ENCODE data around the gene KIF19.

Gene KIF19

DNA sequence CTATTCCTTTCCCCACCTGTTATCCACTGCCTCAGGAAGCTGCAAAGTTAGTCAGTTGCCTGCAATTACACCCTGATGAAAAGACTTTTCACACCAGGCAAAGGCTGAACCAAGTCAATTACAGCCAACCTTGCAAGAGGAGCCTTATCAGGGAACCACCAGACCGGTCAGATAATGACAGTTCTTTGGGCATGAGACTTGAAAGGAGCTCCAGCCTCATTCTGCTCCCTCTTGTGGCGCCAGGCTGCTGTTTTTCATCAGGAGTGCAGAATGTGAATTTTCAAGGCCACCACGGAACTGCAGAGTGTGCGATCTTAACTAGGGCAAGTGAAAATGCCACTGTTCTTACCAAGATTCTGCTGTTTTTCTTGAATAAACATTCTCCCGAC lies 29.5 kb upstream of the KIF19 start:
- H2BK120ac ChIP-seq (ENCODE audit: low read depth, low read length) = no peak overlapping the region
- DNase-seq = peak; percentile 28
- 5% methylated on average over 4 of the region's 5 CpGs for WGBS

DNA sequence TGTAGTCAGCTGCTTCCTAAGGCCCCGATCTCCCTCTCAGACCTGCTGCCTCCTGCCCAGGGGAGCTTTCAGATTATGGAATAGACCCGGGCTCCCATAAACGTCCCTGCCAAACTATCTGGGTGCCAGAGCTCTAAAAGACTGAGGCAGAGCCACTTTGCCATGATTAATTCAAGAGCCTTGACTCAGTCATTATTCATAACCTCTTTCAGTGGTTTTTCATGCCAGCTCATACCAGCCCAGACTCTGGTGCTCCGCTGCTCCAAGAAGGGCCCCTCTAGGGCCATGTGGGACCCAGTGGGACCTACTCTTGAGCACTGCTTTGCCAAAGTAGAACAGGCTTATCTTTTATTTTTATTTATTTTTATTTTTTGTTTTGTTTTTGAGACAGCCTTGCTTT lies 28.1 kb upstream of the KIF19 start:
- Histone ChIP-seq H3K4me2 (ENCODE audit: low read length, poor library complexity, severe bottlenecking) (no peak overlapping the region), H3K27ac (ENCODE audit: low read length, poor library complexity, severe bottlenecking) (no peak overlapping the region), H3K4me3 (ENCODE audit: insufficient read depth in 1 of 2, low read depth in 1 of 2, low read length in 2 of 2) (no peak overlapping the region), H2BK120ac (ENCODE audit: low read depth, low read length) (no peak overlapping the region), H4K91ac (ENCODE audit: low read length) (no peak overlapping the region), H3K4me1 (ENCODE audit: control insufficient read depth, insufficient read depth, low read depth, low read length) (peaks cover 2% of the 10 kb centered on the region), H3K14ac (ENCODE audit: low read length in 2 of 2) (no peak overlapping the region), H3K79me1 (replicated peaks; ENCODE audit: low read length, poor library complexity, severe bottlenecking) (no peaks in the 10 kb centered on the region), H2AK5ac (ENCODE audit: low read length, severe bottlenecking) (no peak overlapping the region), H3K23ac (ENCODE audit: low read length in 2 of 2) (no peak overlapping the region), H3K9ac (ENCODE audit: low read length) (peak overlapping the region; percentile 38), H2BK5ac (ENCODE audit: low read depth, low read length, poor library complexity, severe bottlenecking) (no peak overlapping the region), H3K18ac (ENCODE audit: low read depth in 1 of 2, low read length in 2 of 2) (no peak overlapping the region), H3K4ac (ENCODE audit: low read depth in 1 of 2, low read length in 2 of 2) (no peak overlapping the region), H2BK12ac (ENCODE audit: low read length in 2 of 2) (no peak overlapping the region), H3K36me3 (ENCODE audit: control insufficient read depth in 1 of 2, insufficient read depth in 2 of 2, low read depth in 1 of 2, low read length in 2 of 2) (no peaks in the 10 kb centered on the region), H2AFZ (ENCODE audit: low read depth, low read length) (no peak overlapping the region), H3K9me3 (ENCODE audit: control insufficient read depth, low read length) (no peaks in the 10 kb centered on the region), H4K8ac (ENCODE audit: low read length) (no peak overlapping the region), H3K27me3 (ENCODE audit: control insufficient read depth in 1 of 2, insufficient read depth in 1 of 2, low read length in 2 of 2) (peaks cover 13 to 17% of the 10 kb centered on the region in 2 experiments), H2BK15ac (ENCODE audit: low read depth, poor library complexity, severe bottlenecking) (no peak overlapping the region)
- DNase-seq = no peak
- 74% methylated on average over 4 of the region's 4 CpGs for WGBS

More for the DNA sequence above, 29.5 kb upstream of the KIF19 start:
- no peak overlapping the region for H3K4me3 ChIP-seq (ENCODE audit: insufficient read depth in 1 of 2, low read depth in 1 of 2, low read length in 2 of 2)
- peaks cover 2% of the 10 kb centered on the region for H3K4me1 ChIP-seq (ENCODE audit: control insufficient read depth, insufficient read depth, low read depth, low read length)
- no peak overlapping the region for H2BK15ac ChIP-seq (ENCODE audit: low read depth, poor library complexity, severe bottlenecking)
- no peaks in the 10 kb centered on the region for H3K36me3 ChIP-seq (ENCODE audit: control insufficient read depth in 1 of 2, insufficient read depth in 2 of 2, low read depth in 1 of 2, low read length in 2 of 2)
- no peak overlapping the region for H3K9ac ChIP-seq (ENCODE audit: low read length)
- H3K79me1 ChIP-seq (replicated peaks; ENCODE audit: low read length, poor library complexity, severe bottlenecking) = no peaks in the 10 kb centered on the region
- no peak overlapping the region for H2AK5ac ChIP-seq (ENCODE audit: low read length, severe bottlenecking)
- H3K27me3 ChIP-seq (ENCODE audit: control insufficient read depth in 1 of 2, insufficient read depth in 1 of 2, low read length in 2 of 2) = peaks cover 7 to 17% of the 10 kb centered on the region in 2 experiments
- no peak overlapping the region for H2AFZ ChIP-seq (ENCODE audit: low read depth, low read length)
- H3K18ac ChIP-seq (ENCODE audit: low read depth in 1 of 2, low read length in 2 of 2) = no peak overlapping the region
- no peak overlapping the region for H4K8ac ChIP-seq (ENCODE audit: low read length)
- no peak overlapping the region for H3K14ac ChIP-seq (ENCODE audit: low read length in 2 of 2)
- no peak overlapping the region for H3K27ac ChIP-seq (ENCODE audit: low read length, poor library complexity, severe bottlenecking)
- no peak overlapping the region for H4K91ac ChIP-seq (ENCODE audit: low read length)
- no peaks in the 10 kb centered on the region for H3K9me3 ChIP-seq (ENCODE audit: control insufficient read depth, low read length)
- H2BK12ac ChIP-seq (ENCODE audit: low read length in 2 of 2) = no peak overlapping the region
- H2BK5ac ChIP-seq (ENCODE audit: low read depth, low read length, poor library complexity, severe bottlenecking) = no peak overlapping the region
- H3K4ac ChIP-seq (ENCODE audit: low read depth in 1 of 2, low read length in 2 of 2) = no peak overlapping the region
- H3K23ac ChIP-seq (ENCODE audit: low read length in 2 of 2) = no peak overlapping the region
- no peak overlapping the region for H3K4me2 ChIP-seq (ENCODE audit: low read length, poor library complexity, severe bottlenecking)

DNA sequence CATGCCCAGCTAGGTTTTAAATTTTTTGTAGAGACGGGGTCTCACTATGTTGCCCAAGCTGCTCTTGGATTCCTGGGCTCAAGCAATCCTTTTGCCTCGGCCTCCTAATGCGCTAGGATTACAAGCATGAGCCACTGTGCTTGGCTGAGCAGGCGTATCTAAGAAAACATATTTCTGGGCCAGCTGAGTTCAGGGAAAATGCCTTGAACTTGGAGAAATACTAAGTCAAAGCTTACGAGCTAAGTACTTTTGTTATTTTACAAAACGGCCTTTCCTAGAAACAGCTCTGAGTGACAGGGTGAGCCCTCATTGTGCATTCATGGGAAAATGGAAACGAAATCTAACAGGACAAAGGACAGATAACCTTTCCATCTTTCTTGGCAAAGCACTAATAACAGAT lies 27.2 kb upstream of the KIF19 start:
- no peak overlapping the region for H2BK5ac ChIP-seq (ENCODE audit: low read depth, low read length, poor library complexity, severe bottlenecking)

DNA sequence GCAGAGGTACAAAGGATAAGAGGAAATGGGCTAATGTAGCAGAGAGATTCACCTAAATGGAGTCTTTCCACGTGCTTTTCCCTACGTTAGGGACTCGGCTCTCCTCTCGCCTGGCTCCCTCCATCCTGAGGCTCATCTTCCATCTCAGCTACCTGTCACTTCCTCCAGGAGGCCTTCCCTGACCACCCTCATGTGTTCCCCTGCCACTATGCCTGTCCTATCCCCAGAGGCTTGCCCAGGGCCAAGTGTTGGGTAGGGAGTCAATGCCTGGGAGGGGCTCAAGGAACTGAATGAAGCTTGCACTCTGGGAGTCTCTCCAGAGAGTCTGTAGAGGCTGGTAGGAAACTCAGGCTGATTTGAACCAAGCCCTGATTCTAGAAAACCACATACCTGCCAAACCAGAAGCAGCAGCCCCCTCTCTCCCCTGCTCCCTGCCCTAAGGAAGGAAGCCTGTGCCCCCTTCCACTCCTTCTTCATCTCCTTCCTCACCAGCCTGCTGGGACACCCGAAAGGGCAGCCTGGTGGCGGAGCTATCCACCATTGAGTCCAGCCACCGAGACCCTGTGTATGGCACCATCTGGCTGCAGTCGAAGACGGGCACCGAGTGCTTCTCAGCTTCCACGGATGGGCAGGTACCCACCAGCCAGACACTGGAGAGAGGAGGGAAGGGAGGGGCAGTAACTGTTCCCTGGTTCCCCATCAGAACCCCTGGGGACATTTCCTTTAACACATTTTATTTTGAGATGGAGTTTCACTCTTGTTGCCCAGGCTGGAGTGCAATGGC lies 26.6 kb upstream of the KIF19 start:
- H2BK5ac ChIP-seq (ENCODE audit: low read depth, low read length, poor library complexity, severe bottlenecking) = no peak overlapping the region
- no peaks in the 10 kb centered on the region for H3K79me1 ChIP-seq (replicated peaks; ENCODE audit: low read length, poor library complexity, severe bottlenecking)
- no peaks in the 10 kb centered on the region for H3K9me3 ChIP-seq (ENCODE audit: control insufficient read depth, low read length)
- H4K91ac ChIP-seq (ENCODE audit: low read length) = no peak overlapping the region
- H3K9ac ChIP-seq (ENCODE audit: low read length) = no peak overlapping the region
- H3K23ac ChIP-seq (ENCODE audit: low read length in 2 of 2) = no peak overlapping the region
- no peak overlapping the region for H3K4me3 ChIP-seq (ENCODE audit: insufficient read depth in 1 of 2, low read depth in 1 of 2, low read length in 2 of 2)
- no peak overlapping the region for H3K18ac ChIP-seq (ENCODE audit: low read depth in 1 of 2, low read length in 2 of 2)
- no peak overlapping the region for H2BK12ac ChIP-seq (ENCODE audit: low read length in 2 of 2)
- DNase-seq = no peak
- no peak overlapping the region for H3K27ac ChIP-seq (ENCODE audit: low read length, poor library complexity, severe bottlenecking)
- H3K4me2 ChIP-seq (ENCODE audit: low read length, poor library complexity, severe bottlenecking) = no peak overlapping the region
- no peak overlapping the region for H2AFZ ChIP-seq (ENCODE audit: low read depth, low read length)
- H4K8ac ChIP-seq (ENCODE audit: low read length) = no peak overlapping the region
- no peak overlapping the region for H2AK5ac ChIP-seq (ENCODE audit: low read length, severe bottlenecking)
- H3K4ac ChIP-seq (ENCODE audit: low read depth in 1 of 2, low read length in 2 of 2) = no peak overlapping the region
- no peak overlapping the region for H2BK120ac ChIP-seq (ENCODE audit: low read depth, low read length)
- peaks cover 16 to 17% of the 10 kb centered on the region in 2 experiments for H3K27me3 ChIP-seq (ENCODE audit: control insufficient read depth in 1 of 2, insufficient read depth in 1 of 2, low read length in 2 of 2)
- H2BK15ac ChIP-seq (ENCODE audit: low read depth, poor library complexity, severe bottlenecking) = no peak overlapping the region
- peaks cover 2% of the 10 kb centered on the region for H3K4me1 ChIP-seq (ENCODE audit: control insufficient read depth, insufficient read depth, low read depth, low read length)
- H3K36me3 ChIP-seq (ENCODE audit: control insufficient read depth in 1 of 2, insufficient read depth in 2 of 2, low read depth in 1 of 2, low read length in 2 of 2) = no peaks in the 10 kb centered on the region
- WGBS = 71% methylated on average over 11 of the region's 11 CpGs
- no peak overlapping the region for H3K14ac ChIP-seq (ENCODE audit: low read length in 2 of 2)

More for the DNA sequence above, 27.2 kb upstream of the KIF19 start:
- H4K8ac ChIP-seq (ENCODE audit: low read length) = no peak overlapping the region
- H3K9ac ChIP-seq (ENCODE audit: low read length) = no peak overlapping the region
- no peak overlapping the region for H2AK5ac ChIP-seq (ENCODE audit: low read length, severe bottlenecking)
- H4K91ac ChIP-seq (ENCODE audit: low read length) = no peak overlapping the region
- no peak overlapping the region for H3K18ac ChIP-seq (ENCODE audit: low read depth in 1 of 2, low read length in 2 of 2)
- no peaks in the 10 kb centered on the region for H3K79me1 ChIP-seq (replicated peaks; ENCODE audit: low read length, poor library complexity, severe bottlenecking)
- H3K23ac ChIP-seq (ENCODE audit: low read length in 2 of 2) = no peak overlapping the region
- H2BK12ac ChIP-seq (ENCODE audit: low read length in 2 of 2) = no peak overlapping the region
- H3K27me3 ChIP-seq (ENCODE audit: control insufficient read depth in 1 of 2, insufficient read depth in 1 of 2, low read length in 2 of 2) = peaks cover 13 to 17% of the 10 kb centered on the region in 2 experiments
- H3K4me3 ChIP-seq (ENCODE audit: insufficient read depth in 1 of 2, low read depth in 1 of 2, low read length in 2 of 2) = no peak overlapping the region
- DNase-seq = no peak
- H2BK120ac ChIP-seq (ENCODE audit: low read depth, low read length) = no peak overlapping the region
- no peak overlapping the region for H2BK15ac ChIP-seq (ENCODE audit: low read depth, poor library complexity, severe bottlenecking)
- H3K14ac ChIP-seq (ENCODE audit: low read length in 2 of 2) = no peak overlapping the region
- H3K27ac ChIP-seq (ENCODE audit: low read length, poor library complexity, severe bottlenecking) = no peak overlapping the region
- no peak overlapping the region for H3K4ac ChIP-seq (ENCODE audit: low read depth in 1 of 2, low read length in 2 of 2)
- 90% methylated on average over 6 of the region's 7 CpGs for WGBS
- no peaks in the 10 kb centered on the region for H3K36me3 ChIP-seq (ENCODE audit: control insufficient read depth in 1 of 2, insufficient read depth in 2 of 2, low read depth in 1 of 2, low read length in 2 of 2)
- peaks cover 2% of the 10 kb centered on the region for H3K4me1 ChIP-seq (ENCODE audit: control insufficient read depth, insufficient read depth, low read depth, low read length)
- H3K9me3 ChIP-seq (ENCODE audit: control insufficient read depth, low read length) = no peaks in the 10 kb centered on the region
- no peak overlapping the region for H2AFZ ChIP-seq (ENCODE audit: low read depth, low read length)
- no peak overlapping the region for H3K4me2 ChIP-seq (ENCODE audit: low read length, poor library complexity, severe bottlenecking)
